DND-41 (cell line): ENCODE data around the gene GNE.

Experiments used
- CTCF ChIP-seq: IDR thresholded peaks from 2 replicates; pipeline ENCODE4 v1.5.1; 2012; ENCODE audit warnings: borderline replicate concordance, low read length, moderate library complexity, mild to moderate bottlenecking; ENCODE audit not compliant: poor library complexity, severe bottlenecking; ENCODE audit errors: extremely low read depth
- EZH2 ChIP-seq: IDR thresholded peaks from 3 replicates; pipeline ENCODE4 v1.6.1; 2012; ENCODE audit warnings: borderline replicate concordance, low read depth, mild to moderate bottlenecking, moderate library complexity, low read length, inconsistent platforms; ENCODE audit not compliant: severe bottlenecking

DNA sequence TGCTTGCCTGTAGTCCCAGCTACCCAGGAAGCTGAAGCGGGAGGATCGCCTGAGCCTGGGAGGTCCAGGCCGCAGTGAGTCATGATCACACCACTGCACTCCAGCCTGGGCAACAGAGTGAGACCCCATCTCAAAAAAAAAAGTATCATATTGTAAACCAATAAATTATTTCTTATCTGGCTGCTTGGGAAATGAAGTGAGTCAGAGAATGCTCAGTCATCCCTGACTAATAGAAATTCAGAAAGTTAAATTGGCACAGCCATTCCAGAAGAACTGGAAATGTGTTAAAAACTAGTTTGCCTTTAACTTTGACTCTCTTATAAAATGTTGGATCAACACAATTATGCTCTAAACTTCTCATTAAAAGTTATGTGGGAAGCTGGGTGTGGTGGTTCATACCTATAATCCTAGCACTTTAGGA lies 9.8 kb upstream of the GNE start:
- no peak for TF ChIP-seq CTCF
- TF ChIP-seq EZH2, result no peak
